NCI-H82 treated with DMSO at 0.1 percent for 48 hours (cell line): ENCODE data around the gene STUM.
"Not testable (repeated sequence)": the region's sequence is repeated elsewhere in the genome, so short reads cannot be mapped to it uniquely, and the experiment has no call there.

ENCODE experiments used
- DNase-seq: peaks from one replicate; lab custom pipeline; 2025; ENCODE audit not compliant: unreplicated experiment; lab: John Stamatoyannopoulos, UW

Gene STUM

DNA sequence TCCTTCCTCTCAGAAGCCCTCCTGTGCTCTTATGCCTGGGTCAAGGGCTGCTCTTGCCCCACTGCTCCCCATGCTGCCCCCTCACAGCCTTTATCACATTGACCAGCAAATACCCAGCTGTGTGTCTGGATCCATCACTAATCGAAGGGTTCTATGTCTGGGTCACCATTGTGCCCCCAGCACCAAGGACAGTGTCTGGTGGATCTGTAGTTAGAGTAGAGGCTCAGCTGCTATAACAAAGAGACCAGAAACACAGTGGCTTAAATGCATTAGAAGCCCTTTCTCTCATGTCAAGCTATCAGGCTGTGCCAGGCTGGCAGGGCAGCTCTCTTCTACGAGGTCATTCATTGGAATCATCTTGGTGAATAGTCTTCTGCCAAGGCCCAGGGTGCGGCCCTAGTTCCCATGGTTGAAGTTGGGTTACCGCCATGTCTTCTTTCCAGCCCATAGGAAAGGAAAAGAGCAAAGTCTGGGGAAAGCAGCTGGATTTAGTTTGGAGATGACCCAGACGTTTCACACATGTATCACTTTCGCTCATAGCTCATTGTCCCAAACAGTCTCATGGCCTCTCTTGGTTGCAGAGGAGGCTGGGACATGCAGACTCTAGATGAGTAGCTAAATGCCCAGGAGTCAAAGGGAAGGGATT lies 32.2 kb downstream of the STUM start:
- DNase-seq, result no peak

GRCh38 chr1:226581650-226582330 lies 33.2 kb downstream of the STUM start:
- DNase-seq, result no peak

- no peak for DNase-seq
Measured at GRCh38 chr1:226582966-226583365, 34.4 kb downstream of the STUM start.

- no peak for DNase-seq
Measured at GRCh38 chr1:226584164-226584563, 35.6 kb downstream of the STUM start.

DNA sequence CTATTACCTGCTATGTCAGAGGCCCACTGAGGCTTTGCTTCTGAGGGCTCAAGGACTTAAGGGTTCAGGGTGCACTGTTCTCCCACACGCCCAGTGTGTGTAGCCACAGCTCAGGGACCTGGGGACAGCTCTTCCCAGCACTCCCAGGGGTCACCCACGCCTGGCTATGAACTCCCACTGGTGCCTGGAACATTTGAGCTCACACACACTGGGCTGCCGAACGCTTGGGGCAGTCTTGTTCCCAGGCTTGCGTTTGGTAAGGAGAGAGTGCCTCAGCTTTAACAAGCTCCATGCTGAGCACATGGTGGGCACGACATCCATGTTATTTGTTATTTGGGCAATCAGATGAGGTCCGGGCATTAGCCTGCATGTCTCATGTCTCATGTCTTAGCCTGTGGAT lies 37.6 kb downstream of the STUM start:
- no peak for DNase-seq

DNA sequence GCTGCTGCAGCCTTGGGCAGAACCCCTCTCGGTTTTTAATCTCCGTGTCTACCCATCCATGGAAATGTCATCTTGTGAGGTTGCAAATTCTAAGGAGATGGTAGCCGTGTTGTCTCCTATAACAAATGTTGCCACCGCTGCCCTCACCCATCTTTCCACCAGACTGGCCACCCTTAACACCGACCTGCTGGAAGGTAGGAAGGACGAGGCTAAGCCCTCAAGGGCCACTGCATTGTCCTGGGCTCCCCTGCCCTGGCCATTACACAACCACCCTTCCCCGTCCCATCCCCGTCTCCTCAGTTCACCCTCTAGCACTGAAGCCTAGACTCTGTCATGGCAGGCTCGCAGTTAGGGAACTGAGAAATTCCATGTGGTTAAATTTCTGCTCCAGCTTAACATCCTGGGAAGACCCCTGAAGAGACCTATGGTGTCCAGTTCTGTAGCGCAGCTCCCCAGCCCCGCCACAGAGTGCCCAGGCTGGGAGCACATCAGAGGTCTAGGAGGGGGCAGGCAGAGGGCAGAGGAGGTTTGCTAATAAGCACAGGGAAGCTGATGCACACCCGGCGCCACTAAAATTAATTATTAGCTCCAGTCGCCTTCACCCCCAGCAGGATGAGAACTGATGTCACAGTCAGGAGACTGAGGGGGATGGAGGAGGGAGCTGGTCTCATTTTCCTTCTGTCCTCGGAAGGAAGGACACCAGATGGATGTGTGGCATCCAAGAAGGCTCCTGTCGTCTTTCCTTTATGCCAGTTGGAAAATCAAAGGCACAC lies 38.3 kb downstream of the STUM start:
- no peak for DNase-seq

DNA sequence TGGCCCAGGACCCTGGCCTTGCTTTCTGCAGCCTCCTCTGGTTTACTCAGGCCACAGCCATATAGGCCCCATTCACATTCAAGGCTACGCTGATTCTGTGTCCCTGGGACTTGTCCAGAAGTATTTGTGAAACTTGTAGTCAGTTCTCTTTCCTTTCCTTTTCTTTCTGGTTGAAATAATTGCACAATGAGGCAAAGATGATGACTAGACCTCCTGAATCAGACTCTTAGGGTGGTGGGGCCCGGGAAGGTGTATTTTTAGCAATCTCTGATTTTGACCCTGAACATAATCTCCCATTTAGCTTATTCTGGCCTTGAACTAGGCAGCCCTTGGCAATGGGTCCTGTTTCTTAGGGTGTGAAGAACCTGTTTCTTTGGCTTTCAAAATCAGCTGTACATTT lies 39.9 kb downstream of the STUM start:
- no peak for DNase-seq

- no peak for DNase-seq
Measured at GRCh38 chr1:226589008-226589733, 40.6 kb downstream of the STUM start.

DNA sequence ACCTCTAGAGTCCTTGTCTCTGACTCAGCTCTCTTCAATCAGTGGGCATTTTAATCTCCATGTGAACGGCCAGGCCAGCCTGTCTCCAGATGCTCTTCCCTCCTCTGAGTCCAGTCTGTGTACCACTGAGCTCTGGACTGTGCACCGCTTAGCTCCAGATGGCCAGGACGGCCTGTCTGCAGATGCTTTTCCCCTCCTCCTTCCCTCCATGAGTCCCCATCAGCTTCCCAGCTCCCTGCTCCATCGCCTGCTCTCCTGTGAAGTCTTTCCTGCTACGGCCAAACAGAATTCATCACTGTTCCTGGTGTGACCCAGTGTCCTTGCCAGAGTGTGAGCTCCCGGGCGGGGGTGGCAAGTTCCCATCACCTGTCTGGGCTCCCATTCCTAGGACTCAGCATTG lies 42.0 kb downstream of the STUM start:
- no peak for DNase-seq

GRCh38 chr1:226593541-226593940 lies 45.0 kb downstream of the STUM start:
- no peak for DNase-seq

DNA sequence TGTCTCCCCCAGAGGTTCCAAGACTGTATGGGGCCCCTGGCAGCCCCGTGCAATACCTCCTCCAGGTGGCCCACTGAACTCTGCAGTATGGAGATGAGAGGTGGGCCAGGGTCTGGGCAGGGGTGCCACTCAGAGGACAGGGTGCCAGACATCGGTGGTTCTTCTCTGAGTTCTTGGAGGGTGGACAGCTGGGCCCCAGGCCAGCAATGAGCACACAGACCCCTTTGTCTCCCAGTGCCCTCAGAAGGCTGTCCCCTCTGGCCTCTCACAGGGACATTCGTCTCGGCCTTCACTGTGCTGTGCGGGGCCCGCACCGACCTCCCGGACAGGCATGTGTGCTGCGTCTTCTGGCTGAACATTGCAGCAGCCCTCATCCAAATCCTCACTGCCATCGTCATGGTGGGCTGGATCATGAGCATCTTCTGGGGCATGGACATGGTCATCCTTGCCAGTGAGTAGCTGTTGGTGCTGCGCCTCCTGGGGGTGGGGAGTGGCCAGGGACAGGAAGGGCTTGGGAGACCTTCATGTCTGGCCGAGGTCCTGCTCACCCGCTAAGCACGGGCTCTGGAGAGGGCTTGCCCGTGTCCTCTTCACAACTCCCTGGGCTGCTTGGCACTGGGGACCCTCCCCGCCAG lies 48.1 kb downstream of the STUM start:
- no peak for DNase-seq

- no peak for DNase-seq
Measured at GRCh38 chr1:226597616-226598454, 49.3 kb downstream of the STUM start.

DNA sequence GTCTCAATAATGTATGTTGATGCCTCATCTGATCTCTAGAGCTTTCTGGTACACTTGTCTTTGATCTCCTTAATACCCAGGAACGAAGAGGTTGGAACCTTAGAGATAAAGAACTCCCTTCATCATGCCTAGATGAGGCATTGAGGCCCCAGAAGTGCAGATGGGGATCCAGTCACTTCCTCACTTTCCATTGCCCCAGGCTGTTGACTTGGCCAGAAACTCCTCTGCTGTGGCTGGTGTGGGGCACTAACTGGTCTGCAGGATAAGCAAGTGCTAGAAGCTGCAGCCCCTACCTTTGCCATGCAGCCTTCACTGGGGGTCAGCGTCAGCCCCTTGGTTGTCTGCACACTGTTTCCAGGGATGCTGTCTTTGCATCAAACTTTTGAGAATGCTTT lies 49.9 kb downstream of the STUM start:
- DNase-seq, result no peak

DNA sequence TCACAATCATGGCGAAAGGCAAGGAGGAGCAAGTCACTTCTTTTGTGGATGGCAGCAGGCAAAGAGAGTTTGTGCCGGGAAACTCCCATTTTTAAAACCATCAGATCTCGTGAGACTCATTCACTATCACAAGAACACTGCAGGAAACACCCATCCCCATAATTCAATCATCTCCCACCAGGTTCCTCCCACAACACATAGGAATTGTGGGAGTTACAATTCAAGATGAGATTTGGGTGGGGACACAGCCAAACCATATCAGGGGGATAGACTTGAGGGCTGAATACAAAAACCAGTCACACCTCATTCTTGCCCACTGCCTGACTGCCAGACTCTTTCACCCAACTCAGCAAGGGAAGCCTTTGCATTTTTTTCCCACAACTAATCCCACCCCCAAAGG lies 50.4 kb downstream of the STUM start:
- not testable (repeated sequence) for DNase-seq

GRCh38 chr1:226599636-226600238 lies 51.2 kb downstream of the STUM start:
- DNase-seq, result no peak

DNA sequence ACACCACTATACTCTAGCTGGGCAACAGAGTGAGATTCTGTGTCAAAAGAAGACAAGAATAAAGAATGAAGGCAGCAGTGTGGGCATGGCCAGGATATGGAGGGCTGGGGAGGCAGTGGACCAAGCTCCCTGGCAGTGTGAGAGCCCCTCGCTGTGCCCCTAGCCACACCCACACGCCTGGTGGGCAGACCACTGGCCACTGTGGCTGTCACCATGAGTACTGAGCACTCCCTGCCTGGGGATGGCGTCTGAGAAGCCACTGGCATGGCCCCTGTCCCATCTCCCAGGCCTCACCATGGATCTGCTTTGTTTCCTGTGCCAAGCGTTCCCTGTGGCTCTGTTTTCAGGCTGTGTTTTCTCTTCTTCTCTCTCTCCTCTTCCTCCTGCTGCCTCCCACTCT lies 51.7 kb downstream of the STUM start:
- DNase-seq, result no peak

- DNase-seq, result no peak
Measured at GRCh38 chr1:226601456-226601855, 52.9 kb downstream of the STUM start.

- no peak for DNase-seq
Measured at GRCh38 chr1:226602186-226603021, 53.8 kb downstream of the STUM start.
